Frontal cortex (tissue), 4 donors: ENCODE results near the gene RPL3. TPM values are rescaled to one million over a fixed set of nuclear protein-coding genes. Genes with fewer than 3 reads are reported as not detected.

ENCODE experiments used
- DNase-seq, 2 donors: peaks; one replicate each; pipeline ENCODE4 v3.0.0; 2012; ENCODE audit warnings: low spot score in 2 of 2
- FAIRE-seq: peaks from 2 replicates; lab custom pipeline; 2012; peaks lifted over from hg19 to GRCh38; lab: Jason Lieb, UNC
- total RNA-seq: library from RNA; depleted of rRNA; stranded (reverse); fragments of >200 nt; gene quantifications from one replicate; pipeline ENCODE4 v1.2.3, GENCODE V29; 2014
- donor health status: control.
- donor health status: control.
- donor health status: control.

Gene RPL3
- total RNA-seq, 1 donor from 2014 or later: 1,897 TPM

DNA sequence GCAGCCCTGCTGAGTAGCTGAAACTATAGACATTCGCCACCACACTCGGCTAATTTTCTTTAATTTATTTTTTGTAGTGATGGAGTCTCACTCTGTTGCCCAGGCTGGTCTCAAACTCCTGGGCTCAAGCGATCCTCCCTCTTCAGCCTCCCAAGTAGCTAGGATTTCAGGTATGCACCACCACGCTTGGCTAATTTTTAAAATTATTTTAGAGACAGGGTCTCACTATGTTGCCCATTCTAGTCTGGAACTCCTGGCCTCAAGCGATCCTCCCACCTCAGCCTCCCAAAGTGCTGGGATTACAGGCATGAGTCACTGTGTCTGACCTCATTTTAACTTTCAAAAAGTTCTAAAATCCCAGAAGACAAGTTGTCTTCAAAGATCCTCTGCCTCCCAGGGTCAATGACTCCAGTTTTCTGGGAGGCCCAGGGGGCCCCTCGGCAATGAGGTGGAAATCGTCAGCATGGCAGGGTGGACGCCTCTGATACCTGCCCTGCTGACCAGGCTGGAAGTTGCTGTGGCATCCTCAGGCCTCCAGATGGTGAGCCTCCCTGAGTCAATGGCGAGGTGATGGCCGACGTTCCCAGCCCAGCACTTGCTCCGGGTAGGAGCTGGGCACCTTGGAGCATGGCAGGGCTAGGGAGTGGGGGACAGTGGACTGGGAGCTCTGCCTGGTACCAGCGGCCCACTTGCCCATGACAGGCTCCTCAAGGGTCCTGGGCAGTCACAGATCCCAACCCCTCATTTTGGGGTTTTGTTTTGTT is 31.1 kb downstream of the RPL3 start:
- FAIRE-seq (no peak), DNase-seq (no peak)

- no peak for FAIRE-seq
- no peak for DNase-seq
Observed at GRCh38 chr22:39287076-39287725, 32.2 kb downstream of the RPL3 start.

GRCh38 chr22:39284983-39285382 is 34.4 kb downstream of the RPL3 start:
- no peak for DNase-seq
- FAIRE-seq: no peak

- no peak for DNase-seq
- no peak for FAIRE-seq
Observed at GRCh38 chr22:39284142-39284980, 35.1 kb downstream of the RPL3 start.

- FAIRE-seq (no peak), DNase-seq (peak in 1 of 2 donors; percentile 62)
Observed at GRCh38 chr22:39283322-39284141, 35.9 kb downstream of the RPL3 start.

DNA sequence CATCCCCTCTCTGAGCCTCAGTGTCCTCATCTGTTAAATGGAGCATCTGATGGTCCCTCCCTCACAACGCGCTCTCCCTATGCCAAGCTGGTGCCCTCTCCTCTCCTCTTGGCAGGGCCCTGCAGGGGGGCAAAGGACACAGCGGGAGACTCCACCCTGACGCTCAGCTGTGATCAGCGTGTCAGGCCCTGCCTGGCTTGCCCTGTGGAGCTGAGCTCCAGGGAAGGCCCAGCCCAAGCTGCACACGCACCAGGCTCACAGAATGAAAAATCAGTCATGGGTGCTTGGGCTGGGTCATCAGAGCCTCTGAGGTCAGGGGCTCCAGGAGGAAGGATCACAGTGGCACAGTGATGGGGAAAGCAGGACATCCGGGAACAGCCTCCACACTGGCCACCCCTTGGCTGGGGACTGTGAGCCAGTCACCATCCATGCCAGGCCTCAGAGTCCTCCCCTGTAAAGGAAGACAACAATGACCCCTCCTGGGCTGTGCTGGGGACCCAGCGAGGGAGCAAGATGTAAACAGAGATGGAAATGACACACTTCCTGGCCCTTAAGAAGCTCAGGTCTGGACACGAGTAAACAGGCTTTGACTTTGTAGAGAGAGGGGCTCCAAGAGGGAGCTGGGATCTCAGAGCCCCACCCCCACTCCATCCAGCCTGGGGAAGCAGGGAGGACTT is 36.6 kb downstream of the RPL3 start:
- no peak for FAIRE-seq
- DNase-seq: no peak

DNA sequence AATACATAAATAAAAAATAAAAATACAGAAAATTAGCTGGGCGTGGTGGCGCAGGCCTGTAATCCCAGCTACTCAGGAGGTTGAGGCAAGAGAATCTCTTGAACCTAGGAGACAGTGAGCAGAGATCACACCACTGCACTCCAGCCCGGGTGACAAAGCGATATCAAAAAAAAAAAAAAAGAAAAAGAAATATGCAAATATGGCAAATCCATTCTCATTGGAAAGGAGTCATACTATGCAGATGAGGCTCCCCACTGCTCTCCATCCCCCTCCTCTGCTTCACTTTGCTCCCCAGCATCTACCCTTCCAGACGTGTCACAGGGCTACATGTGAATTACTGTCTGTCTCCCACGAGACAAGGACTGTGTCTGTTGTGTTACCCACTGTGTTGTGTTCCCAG is 38.3 kb downstream of the RPL3 start:
- no peak for DNase-seq
- no peak for FAIRE-seq

DNA sequence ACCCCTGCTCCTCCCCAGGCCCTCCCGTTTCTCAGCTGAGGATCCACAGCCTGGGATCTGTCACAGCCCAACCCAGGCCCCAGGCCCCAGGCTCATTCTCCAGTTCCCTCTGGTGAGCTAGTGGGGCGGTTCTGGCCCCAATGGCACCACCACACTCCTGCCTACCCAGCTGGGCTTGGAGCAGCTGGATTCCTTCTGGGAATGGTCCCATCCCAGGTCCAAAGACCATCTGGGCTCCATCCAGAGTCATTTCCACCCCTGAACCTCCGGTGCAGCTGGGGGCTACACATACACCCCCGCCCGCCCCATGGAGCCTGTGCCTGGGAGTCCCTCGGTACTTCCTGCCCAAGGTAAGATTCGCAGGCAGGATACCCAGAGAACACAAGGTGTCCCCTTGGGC is 39.2 kb downstream of the RPL3 start:
- DNase-seq (no peak), FAIRE-seq (no peak)

GRCh38 chr22:39279170-39279850 is 40.1 kb downstream of the RPL3 start:
- DNase-seq: no peak

DNA sequence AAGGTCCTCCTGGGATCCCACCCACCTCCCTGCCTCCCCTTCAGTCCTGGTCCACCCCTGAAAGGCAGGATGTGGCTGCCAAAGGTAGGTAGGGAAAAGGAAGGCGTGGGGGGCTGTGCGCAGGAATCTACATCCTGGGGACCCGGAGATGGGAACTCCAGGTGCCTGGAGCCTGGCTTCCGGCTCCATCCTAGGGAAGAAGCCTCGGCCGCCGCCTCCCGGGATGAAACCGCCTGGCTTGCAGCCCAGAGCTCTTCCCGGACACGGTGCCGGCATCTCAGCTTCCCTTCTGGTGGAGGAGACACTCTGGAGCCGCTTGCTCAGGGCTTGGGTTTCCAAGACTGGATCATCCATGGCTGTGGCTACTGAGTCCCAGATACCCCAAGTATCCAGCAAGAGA is 41.4 kb downstream of the RPL3 start:
- DNase-seq (no peak), FAIRE-seq (no peak)

More at GRCh38 chr22:39279170-39279850, 40.1 kb downstream of the RPL3 start:
- no peak for FAIRE-seq

- no peak for DNase-seq
- no peak for FAIRE-seq
Observed at GRCh38 chr22:39277142-39277607, 42.2 kb downstream of the RPL3 start.

DNA sequence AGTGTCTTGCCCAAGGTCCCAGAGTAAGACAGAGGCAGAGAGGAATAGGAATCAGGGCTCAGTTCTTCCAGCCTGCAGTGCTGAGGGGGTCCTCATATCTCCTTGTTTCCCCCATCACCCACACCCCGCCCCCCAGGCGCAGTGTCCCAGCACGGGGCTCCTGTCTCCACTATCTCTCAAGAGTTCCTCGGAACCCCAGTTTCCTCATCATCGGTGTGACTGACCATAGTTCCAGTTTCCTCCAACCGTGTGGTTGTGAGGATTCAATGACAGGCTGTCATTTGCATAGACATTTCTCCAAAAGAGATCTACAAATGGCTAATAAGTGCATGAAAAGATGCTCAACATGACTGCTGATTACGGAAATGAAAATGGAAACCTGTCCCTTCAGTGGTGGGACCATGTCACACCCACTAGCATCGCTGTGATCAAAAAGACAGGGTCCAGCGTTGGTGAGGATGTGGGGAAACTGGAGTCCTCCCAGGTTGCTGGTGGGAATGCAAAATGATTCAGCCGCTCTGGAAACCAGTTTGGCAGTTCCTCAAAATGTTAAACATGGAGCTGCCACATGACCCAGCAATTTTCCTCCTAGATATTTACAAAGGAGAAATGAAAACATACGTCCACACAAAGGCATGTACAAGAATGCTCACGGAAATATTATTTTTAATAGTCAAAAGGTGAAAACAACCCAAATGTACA is 42.8 kb downstream of the RPL3 start:
- DNase-seq (no peak), FAIRE-seq (no peak)

DNA sequence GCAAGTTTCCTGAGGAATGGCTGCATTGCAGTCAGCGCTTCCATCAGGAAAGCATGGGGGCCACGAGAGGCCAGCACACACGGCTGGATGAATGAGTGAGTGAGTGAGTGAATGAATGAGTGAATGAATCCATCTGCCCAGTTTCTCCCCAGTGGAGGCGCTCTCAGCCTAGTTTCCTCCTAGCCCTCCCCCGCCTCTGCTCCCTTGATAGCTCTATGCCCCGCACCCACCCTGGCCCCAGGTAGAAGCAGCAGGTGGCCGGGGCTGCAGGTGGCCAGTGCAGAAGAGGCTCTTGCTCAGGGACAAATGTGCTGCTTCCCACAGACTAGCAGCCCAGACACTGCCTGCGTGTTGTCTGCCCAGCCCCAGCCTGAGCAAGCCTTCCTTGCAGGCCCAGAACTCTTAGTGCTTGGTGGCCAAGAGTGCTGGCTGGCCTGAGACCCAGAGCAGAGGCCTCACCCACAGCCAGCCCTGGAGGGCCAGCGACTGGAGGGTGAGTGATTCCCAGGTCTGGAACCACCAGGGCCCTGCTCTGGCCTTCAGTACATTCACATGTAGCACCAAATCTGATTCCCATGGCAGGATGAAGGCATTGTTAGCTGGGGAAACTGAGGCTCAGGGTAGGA is 43.5 kb downstream of the RPL3 start:
- DNase-seq (no peak), FAIRE-seq (no peak)

GRCh38 chr22:39273950-39274887 is 45.2 kb downstream of the RPL3 start:
- DNase-seq (no peak), FAIRE-seq (no peak)

DNA sequence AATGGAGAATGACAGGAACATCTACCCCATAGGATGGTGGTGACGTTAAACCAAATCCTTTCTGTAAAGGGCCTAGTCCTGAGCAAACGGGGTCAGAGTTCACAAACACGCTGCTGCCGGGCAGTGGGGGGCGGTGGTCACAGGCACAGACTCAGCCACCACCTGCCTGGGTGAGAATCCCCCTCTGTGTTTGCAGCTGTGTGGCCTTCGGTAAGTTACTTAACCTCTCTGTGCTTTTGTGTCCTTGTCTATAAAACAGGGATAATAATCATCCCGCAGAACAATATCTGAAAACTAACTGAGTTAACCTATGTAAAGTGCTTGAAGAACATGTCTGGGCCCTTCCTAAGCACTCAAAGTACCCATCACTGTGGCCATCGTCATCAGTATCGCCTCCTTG is 48.6 kb downstream of the RPL3 start:
- FAIRE-seq: no peak
- no peak for DNase-seq

- no peak for FAIRE-seq
- DNase-seq: no peak
Observed at GRCh38 chr22:39270280-39270679, 49.1 kb downstream of the RPL3 start.
